ENCODE data around the gene TMEM179.

DNA sequence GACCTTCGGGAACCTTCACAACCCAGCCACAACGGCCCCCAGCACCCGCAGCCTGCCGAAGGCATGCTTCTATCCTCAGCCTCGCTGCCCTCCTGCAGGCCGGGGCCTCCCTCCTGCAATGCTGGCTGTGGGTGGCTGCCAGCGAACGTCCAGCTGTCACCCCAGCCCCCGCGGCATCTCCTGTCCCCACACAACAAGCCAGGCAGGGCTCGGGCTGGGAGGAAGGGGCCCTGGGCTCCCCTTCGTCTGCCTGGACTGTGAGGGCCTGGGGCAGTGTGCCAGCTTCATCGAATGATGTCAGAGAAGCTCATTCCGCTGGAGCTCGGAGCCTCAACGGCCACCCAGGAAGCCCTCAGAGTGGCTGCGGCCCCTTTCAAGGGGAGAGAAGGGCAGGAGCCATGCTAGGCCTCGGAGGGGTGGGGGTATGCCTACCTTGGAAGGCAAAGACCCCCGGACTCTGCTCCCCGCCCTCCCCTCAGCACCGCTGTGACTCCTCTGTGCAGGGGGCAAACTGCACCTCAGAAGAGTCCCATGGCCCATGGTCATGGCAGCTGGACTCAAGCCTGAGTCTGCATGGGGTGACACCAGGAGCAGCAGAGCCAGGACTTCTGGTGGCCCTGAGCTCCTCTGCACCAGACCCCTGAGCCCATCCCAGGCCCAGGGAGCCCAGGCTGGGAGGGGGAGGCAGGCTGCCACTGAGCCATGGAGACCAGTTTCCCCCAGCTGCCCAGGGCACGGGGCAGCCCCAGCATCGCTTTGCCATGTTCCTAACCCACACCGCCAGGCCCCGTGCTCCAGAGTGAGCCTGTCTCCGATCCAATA, 49.8 kb downstream of the TMEM179 start:
- TF ChIP-seq CTCF (IDR thresholded peaks at IDR 0.05) (no peak), EZH2 (IDR thresholded peaks at IDR 0.05; ENCODE audit: borderline replicate concordance, insufficient read depth, low read depth, low read length, poor library complexity, severe bottlenecking) (no peak)

All from B cell (primary cell).